Progenitor cell of endocrine pancreas (in vitro differentiated cells): ENCODE results near the gene ETHE1. TPM values are rescaled to one million over a fixed set of nuclear protein-coding genes. Genes with fewer than 3 reads are reported as not detected.

Source experiments
- DNase-seq: peaks from one replicate; pipeline ENCODE4 v3.0.0; 2021; ENCODE audit warnings: low spot score; ENCODE audit not compliant: unreplicated experiment
- H3K27ac Mint-ChIP-seq: 2 replicates; pipeline ENCODE4 v1.8.0; 2021; ENCODE audit warnings: mild to moderate bottlenecking, moderate library complexity, mixed read lengths
- H3K27me3 Mint-ChIP-seq: 2 replicates; pipeline ENCODE4 v1.8.0; 2021; ENCODE audit warnings: mixed read lengths
- H3K36me3 Mint-ChIP-seq: 2 replicates; pipeline ENCODE4 v1.8.0; 2022; ENCODE audit warnings: mixed read lengths; ENCODE audit not compliant: insufficient read depth
- H3K4me1 Mint-ChIP-seq: 2 replicates; pipeline ENCODE4 v1.8.0; 2021; ENCODE audit warnings: low read depth, mixed read lengths
- H3K4me3 Mint-ChIP-seq: 2 replicates; pipeline ENCODE4 v1.8.0; 2021; ENCODE audit warnings: low read depth, mild to moderate bottlenecking, moderate library complexity, mixed read lengths
- H3K9me3 Mint-ChIP-seq: 2 replicates; pipeline ENCODE4 v1.8.0; 2021; ENCODE audit warnings: low read depth, mixed read lengths
- CTCF ChIP-seq: fragments of 200-600 bp; sonication (generic); IDR thresholded peaks from one replicate; pipeline ENCODE4 v1.5.0; 2021; ENCODE audit warnings: antibody characterized with exemption, mild to moderate bottlenecking; ENCODE audit not compliant: unreplicated experiment
- total RNA-seq: library from RNA; stranded (reverse); gene quantifications from 2 replicates; pipeline ENCODE4 v1.2.1, GENCODE V29; 2021

Gene ETHE1
- total RNA-seq, 1 donor from 2014 or later: 28.0 TPM

- Mint-ChIP-seq H3K9me3 (no peaks in the 10 kb centered on the region), H3K36me3 (peaks cover 8% of the 10 kb centered on the region), H3K4me3 (no peak overlapping the region), H3K4me1 (no peaks in the 10 kb centered on the region), H3K27ac (no peak overlapping the region), H3K27me3 (no peaks in the 10 kb centered on the region)
- DNase-seq: no peak
- no peak for TF ChIP-seq CTCF
These were observed 36.2 kb downstream of the ETHE1 start for GRCh38 chr19:43490759-43491158.

- Mint-ChIP-seq H3K27me3 (no peaks in the 10 kb centered on the region), H3K4me1 (no peaks in the 10 kb centered on the region), H3K9me3 (no peaks in the 10 kb centered on the region), H3K27ac (peak overlapping the region; percentile 3), H3K36me3 (peaks cover 5% of the 10 kb centered on the region), H3K4me3 (no peak overlapping the region)
- no peak for DNase-seq
- TF ChIP-seq CTCF: no peak
These were observed 36.9 kb downstream of the ETHE1 start for GRCh38 chr19:43489979-43490599.

- H3K4me1 Mint-ChIP-seq: no peaks in the 10 kb centered on the region
- DNase-seq: no peak
- H3K36me3 Mint-ChIP-seq: peaks cover 1% of the 10 kb centered on the region
- H3K4me3 Mint-ChIP-seq: no peak overlapping the region
- no peaks in the 10 kb centered on the region for H3K27me3 Mint-ChIP-seq
- no peaks in the 10 kb centered on the region for H3K9me3 Mint-ChIP-seq
- no peak overlapping the region for H3K27ac Mint-ChIP-seq
- no peak for TF ChIP-seq CTCF
These were observed 37.7 kb downstream of the ETHE1 start for GRCh38 chr19:43489310-43489709.

- Mint-ChIP-seq H3K36me3 (peaks cover 1% of the 10 kb centered on the region), H3K9me3 (no peaks in the 10 kb centered on the region), H3K4me3 (no peak overlapping the region), H3K27ac (no peak overlapping the region), H3K4me1 (no peaks in the 10 kb centered on the region), H3K27me3 (no peaks in the 10 kb centered on the region)
- no peak for DNase-seq
- no peak for TF ChIP-seq CTCF
These were observed 38.8 kb downstream of the ETHE1 start for GRCh38 chr19:43488179-43488578.

GRCh38 chr19:43486412-43486811, 40.6 kb downstream of the ETHE1 start:
- Mint-ChIP-seq H3K36me3 (peaks cover 1% of the 10 kb centered on the region), H3K4me3 (no peak overlapping the region), H3K4me1 (no peaks in the 10 kb centered on the region)

More at GRCh38 chr19:43486412-43486811, 40.6 kb downstream of the ETHE1 start:
- TF ChIP-seq CTCF: no peak
- Mint-ChIP-seq H3K9me3 (no peaks in the 10 kb centered on the region), H3K27ac (no peak overlapping the region), H3K27me3 (no peaks in the 10 kb centered on the region)
- DNase-seq: no peak
